GM15510 (cell line): ENCODE results near the gene STARD4.

Source experiments
- POLR2A ChIP-seq: IDR thresholded peaks from 3 replicates; pipeline ENCODE4 v1.6.1; 2011; ENCODE audit warnings: borderline replicate concordance; ENCODE audit not compliant: insufficient read length; ENCODE audit errors: extremely low read depth

The STARD4 gene

GRCh38 chr5:111469293-111469896 lies 42.9 kb downstream of the STARD4 start:
- no peak for TF ChIP-seq POLR2A

- no peak for TF ChIP-seq POLR2A
Observed at GRCh38 chr5:111463311-111463710, 49.0 kb downstream of the STARD4 start.

DNA sequence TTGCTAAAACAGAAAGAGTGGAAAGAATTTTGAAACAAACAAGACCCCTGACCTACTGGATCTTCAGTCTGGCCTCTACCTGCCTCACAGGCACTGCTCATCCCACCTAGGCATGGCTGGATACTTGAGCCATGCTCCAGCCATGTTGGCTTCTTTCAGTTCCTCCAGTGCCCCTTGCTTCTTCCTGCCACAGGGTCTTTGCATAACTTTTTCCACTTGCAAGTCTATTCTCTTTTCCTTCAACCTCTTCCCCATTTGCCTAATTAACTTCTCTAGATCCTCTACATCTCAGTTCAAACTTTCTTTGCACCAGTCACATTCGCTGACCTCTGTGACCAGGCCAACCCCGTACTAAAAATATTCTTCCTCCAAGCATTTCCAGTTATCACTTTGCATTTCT lies 50.4 kb downstream of the STARD4 start:
- TF ChIP-seq POLR2A, result no peak

- TF ChIP-seq POLR2A, result no peak
Observed at GRCh38 chr5:111461255-111461671, 51.1 kb downstream of the STARD4 start.

DNA sequence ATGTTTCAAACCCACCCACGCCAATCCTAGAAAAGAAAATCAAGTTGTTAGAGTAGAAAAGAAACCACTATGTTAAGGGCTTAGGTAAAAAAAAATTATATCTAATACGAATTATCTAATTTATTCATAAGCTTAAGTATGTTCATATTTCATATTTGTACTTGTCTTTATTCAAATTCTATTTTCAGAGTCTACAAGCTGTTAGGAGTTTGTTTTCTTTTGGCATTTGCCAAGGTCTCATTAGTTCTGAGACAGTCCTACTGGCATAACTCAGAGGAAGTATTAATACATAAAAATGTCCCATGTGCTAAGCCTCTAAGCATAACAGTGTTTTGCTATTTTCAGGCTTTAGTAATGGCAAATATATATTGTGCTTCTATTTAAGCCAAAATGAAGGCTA lies 57.6 kb downstream of the STARD4 start:
- no peak for TF ChIP-seq POLR2A

GRCh38 chr5:111454198-111454622 lies 58.1 kb downstream of the STARD4 start:
- no peak for TF ChIP-seq POLR2A

DNA sequence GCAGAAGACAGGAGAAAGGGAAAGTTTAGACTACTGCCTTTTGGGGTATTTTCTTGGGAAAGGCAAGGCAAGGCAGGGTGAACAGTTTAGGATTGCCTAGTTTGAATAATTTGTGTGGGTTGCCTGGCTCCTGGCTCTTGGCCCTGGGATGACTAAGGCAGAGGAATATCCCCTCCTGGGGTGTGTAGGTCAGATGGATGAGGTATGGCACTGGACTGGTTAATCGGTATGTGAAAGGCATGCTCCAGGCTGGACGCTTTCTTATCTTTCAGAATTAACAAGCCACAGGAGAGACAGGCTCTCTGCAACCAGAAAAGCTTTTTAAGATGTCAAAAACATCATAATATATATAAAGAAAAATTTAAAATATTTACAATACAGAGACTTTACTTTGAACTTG lies 58.6 kb downstream of the STARD4 start:
- no peak for TF ChIP-seq POLR2A

- no peak for TF ChIP-seq POLR2A
Observed at GRCh38 chr5:111453295-111453694, 59.0 kb downstream of the STARD4 start.

DNA sequence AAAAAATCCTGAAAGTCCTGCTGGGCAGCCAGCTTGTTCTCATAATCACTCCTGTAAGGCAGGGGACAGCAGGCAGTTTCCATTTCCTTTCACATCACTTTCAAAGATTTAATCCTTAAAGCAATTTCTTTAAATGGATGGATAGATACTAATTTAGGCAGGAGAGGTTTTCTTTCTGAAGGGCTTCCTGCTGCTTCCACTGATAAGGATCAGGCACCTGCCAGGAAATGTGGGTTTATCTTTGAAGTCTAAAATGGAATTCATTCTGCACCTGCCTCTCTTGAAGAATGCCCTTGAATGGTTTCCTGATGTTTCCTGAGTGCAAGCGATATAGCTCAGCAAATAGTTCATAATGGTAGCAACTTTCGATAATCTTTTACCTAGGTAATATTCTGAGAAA lies 64.5 kb downstream of the STARD4 start:
- TF ChIP-seq POLR2A, result no peak

DNA sequence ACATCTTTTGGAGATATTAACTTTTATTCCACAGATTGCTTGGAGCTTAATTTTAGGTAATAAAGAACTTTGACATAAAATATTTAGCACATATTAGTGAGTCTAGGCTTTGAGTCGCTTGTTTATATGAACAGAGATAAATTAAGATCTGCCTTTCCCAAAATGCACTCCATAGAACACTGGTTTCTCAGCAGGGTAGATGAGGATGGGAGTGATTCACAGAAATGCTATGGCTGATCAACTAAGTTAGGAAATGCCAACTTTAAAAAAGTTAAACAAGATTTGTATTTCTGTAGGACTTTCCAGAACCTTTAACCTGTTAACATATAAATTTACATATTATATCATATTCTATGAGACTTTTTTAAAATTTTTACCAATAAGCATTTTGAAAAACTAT lies 65.2 kb downstream of the STARD4 start:
- TF ChIP-seq POLR2A, result no peak
